ENCODE measurements around the gene USP34. TPM values are rescaled to one million over a fixed set of nuclear protein-coding genes. Genes with fewer than 3 reads are reported as not detected.
A peak's percentile ranks its signal among the peaks of the same experiment; 100 is the strongest.

The USP34 gene, protein sequence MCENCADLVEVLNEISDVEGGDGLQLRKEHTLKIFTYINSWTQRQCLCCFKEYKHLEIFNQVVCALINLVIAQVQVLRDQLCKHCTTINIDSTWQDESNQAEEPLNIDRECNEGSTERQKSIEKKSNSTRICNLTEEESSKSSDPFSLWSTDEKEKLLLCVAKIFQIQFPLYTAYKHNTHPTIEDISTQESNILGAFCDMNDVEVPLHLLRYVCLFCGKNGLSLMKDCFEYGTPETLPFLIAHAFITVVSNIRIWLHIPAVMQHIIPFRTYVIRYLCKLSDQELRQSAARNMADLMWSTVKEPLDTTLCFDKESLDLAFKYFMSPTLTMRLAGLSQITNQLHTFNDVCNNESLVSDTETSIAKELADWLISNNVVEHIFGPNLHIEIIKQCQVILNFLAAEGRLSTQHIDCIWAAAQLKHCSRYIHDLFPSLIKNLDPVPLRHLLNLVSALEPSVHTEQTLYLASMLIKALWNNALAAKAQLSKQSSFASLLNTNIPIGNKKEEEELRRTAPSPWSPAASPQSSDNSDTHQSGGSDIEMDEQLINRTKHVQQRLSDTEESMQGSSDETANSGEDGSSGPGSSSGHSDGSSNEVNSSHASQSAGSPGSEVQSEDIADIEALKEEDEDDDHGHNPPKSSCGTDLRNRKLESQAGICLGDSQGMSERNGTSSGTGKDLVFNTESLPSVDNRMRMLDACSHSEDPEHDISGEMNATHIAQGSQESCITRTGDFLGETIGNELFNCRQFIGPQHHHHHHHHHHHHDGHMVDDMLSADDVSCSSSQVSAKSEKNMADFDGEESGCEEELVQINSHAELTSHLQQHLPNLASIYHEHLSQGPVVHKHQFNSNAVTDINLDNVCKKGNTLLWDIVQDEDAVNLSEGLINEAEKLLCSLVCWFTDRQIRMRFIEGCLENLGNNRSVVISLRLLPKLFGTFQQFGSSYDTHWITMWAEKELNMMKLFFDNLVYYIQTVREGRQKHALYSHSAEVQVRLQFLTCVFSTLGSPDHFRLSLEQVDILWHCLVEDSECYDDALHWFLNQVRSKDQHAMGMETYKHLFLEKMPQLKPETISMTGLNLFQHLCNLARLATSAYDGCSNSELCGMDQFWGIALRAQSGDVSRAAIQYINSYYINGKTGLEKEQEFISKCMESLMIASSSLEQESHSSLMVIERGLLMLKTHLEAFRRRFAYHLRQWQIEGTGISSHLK (N-terminal part only)
- polyA plus RNA-seq, result 102 TPM
- long read RNA-seq, donor 1, result 0 reads
- long read RNA-seq, donor 2, partial matches to known transcripts, result 8 of 10 reads
- long read RNA-seq, donor 2, other reads (novel, unspliced or antisense), result 0 of 10 reads
- long read RNA-seq, donor 3, result 0 reads
- long read RNA-seq, donor 4, result 0 reads
- long read RNA-seq, donor 5, partial matches to known transcripts, result 0 of 1 reads
- long read RNA-seq, donor 5, other reads (novel, unspliced or antisense), result 0 of 1 reads
- long read RNA-seq, donor 6, partial matches to known transcripts, result 0 of 2 reads
- long read RNA-seq, donor 6, other reads (novel, unspliced or antisense), result 0 of 2 reads
- long read RNA-seq, donor 7, result 0 reads
- long read RNA-seq, donor 8, partial matches to known transcripts, result 5 of 8 reads
- long read RNA-seq, donor 8, other reads (novel, unspliced or antisense), result 0 of 8 reads
- long read RNA-seq, donor 9, partial matches to known transcripts, result 0 of 1 reads
- long read RNA-seq, donor 9, other reads (novel, unspliced or antisense), result 0 of 1 reads
- long read RNA-seq, donor 10, partial matches to known transcripts, result 33 of 59 reads
- long read RNA-seq, donor 10, other reads (novel, unspliced or antisense), result 24 of 59 reads
- long read RNA-seq, donor 11, result 0 reads

DNA sequence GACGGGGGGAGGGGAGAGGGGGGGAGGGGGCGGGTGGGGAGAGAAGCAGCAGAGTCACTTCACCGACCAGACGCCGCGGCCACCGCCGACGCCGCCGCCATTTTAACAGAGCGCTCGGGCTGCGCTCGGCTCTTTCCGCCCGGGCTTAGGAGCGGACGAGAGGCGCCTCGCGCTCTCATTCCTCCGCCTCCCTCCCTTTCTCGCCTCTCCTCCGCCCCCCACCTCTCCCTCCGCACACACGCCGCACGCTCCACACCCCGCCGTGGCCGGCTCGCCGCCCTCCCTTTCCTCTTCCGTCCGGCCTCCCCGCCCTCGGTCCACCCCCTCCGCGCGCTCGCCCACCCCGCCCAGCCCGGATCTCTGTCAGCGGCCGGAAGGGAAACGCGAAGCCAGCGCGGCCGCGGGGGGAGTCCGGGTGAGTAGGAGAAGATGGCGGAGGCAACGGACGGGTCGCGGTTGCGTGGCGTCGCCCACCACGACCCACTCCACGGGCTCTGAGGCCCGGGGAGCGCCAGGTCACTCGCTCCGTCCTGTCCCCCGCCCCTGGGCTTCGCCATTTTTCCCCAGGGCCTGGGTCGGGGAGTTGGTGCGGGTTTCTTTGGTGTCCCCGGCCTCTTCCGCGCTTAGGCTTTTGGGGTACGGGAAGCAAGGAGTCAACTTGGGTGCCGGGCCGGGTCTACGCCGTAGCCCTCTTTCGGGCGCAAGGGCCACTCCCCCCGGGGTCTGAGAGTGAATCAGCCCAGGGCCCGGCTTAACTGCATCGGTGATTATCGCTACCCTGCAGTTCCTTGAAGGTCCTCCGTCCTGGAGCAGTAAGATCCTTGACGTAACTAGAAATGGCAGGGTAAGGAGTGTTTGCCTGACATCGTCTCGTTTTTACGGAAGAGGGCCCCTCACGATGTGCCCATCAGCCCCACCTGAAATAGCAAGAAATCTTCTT lies at the start of gene USP34:
USP34 (minus strand) TSS at position 123 of the 940 bp plus-strand sequence. CDS start 395 bp downstream, outside the sequence.
- Histone ChIP-seq H3K4me3 (ENCODE audit: low read length) (peak within 1 kb of the TSS; percentile 100), H3K27ac (ENCODE audit: low read length) (peak within 1 kb of the TSS; percentile 100), H3K9me3 (ENCODE audit: control insufficient read depth, low read depth, low read length) (no peaks in the 10 kb centered on the region), H3K4me1 (ENCODE audit: control insufficient read depth, insufficient read depth, low read length) (peaks cover 6% of the 10 kb centered on the region), H3K27me3 (ENCODE audit: control insufficient read depth, insufficient read depth, low read length) (no peaks in the 10 kb centered on the region), H3K36me3 (ENCODE audit: control insufficient read depth, insufficient read depth, low read length) (peaks cover 10% of the 10 kb centered on the region)
- no CpG with 5 or more reads among the region's 91 CpGs for WGBS (ENCODE audit: insufficient coverage, low lambda C conversion rate)
- DNase-seq, result peak; percentile 97 to 98

DNA sequence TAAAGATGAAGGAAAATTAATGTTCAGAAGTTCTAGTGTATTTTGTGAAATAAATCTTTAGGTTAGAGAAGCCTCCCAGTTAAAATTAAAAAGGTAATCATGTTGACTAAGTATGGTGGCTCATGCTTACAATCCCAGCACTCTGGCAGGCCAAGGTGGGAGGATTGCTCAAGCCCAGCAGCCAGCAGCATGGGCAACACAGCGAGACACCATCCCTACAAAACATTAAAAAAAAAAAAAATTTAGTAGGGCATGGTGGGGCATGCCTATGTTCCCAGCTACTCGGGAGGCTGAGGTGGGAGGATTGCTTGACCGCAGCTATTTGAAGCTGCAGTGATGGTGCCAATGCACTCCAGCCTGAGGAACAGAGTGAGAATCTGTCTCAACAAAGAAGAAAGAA lies 49.4 kb upstream of the USP34 start:
- H3K27ac ChIP-seq (ENCODE audit: low read length), result no peak overlapping the region
- H3K9me3 ChIP-seq (ENCODE audit: control insufficient read depth, low read depth, low read length), result no peaks in the 10 kb centered on the region
- no peaks in the 10 kb centered on the region for H3K4me1 ChIP-seq (ENCODE audit: control insufficient read depth, insufficient read depth, low read length)
- peaks cover 64% of the 10 kb centered on the region for H3K36me3 ChIP-seq (ENCODE audit: control insufficient read depth, insufficient read depth, low read length)
- no peaks in the 10 kb centered on the region for H3K27me3 ChIP-seq (ENCODE audit: control insufficient read depth, insufficient read depth, low read length)
- no peak overlapping the region for H3K4me3 ChIP-seq (ENCODE audit: low read length)
- no peak for DNase-seq
- no CpG with 5 or more reads among the region's 3 CpGs for WGBS (ENCODE audit: insufficient coverage, low lambda C conversion rate)

DNA sequence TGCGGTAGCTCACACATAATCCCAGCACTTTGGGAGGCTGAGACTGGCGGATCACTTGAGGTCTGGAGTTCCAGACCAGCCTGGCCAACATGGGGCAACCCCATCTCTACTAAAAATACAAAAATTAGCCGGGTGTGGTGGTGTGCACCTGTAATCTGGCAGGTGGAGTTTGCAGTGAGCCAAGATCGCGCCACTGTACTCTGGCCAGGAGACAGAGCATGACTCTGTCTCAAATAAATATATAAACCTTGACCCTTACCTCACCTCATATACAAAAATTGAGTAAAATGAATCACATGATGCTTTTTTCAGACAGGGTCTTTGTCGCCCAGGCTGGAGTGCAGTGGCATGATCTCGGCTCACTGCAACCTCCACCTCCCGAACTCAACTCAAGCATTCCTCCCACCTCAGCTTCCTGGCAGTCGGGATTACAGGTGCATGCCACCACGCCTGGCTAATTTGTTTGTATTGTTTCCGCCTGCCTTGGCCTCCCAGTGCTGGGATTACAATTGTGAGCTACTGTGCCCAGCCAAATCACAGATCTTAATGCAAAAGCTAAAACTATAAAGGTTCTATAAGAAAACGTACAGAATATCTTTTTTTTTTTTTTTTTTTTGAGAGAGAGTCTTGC lies 42.0 kb upstream of the USP34 start:
- Histone ChIP-seq H3K27ac (ENCODE audit: low read length) (no peak overlapping the region), H3K36me3 (ENCODE audit: control insufficient read depth, insufficient read depth, low read length) (peaks cover 80% of the 10 kb centered on the region), H3K4me1 (ENCODE audit: control insufficient read depth, insufficient read depth, low read length) (no peaks in the 10 kb centered on the region), H3K27me3 (ENCODE audit: control insufficient read depth, insufficient read depth, low read length) (no peaks in the 10 kb centered on the region), H3K9me3 (ENCODE audit: control insufficient read depth, low read depth, low read length) (no peaks in the 10 kb centered on the region), H3K4me3 (ENCODE audit: low read length) (no peak overlapping the region)
- no CpG with 5 or more reads among the region's 12 CpGs for WGBS (ENCODE audit: insufficient coverage, low lambda C conversion rate)
- DNase-seq, result no peak

DNA sequence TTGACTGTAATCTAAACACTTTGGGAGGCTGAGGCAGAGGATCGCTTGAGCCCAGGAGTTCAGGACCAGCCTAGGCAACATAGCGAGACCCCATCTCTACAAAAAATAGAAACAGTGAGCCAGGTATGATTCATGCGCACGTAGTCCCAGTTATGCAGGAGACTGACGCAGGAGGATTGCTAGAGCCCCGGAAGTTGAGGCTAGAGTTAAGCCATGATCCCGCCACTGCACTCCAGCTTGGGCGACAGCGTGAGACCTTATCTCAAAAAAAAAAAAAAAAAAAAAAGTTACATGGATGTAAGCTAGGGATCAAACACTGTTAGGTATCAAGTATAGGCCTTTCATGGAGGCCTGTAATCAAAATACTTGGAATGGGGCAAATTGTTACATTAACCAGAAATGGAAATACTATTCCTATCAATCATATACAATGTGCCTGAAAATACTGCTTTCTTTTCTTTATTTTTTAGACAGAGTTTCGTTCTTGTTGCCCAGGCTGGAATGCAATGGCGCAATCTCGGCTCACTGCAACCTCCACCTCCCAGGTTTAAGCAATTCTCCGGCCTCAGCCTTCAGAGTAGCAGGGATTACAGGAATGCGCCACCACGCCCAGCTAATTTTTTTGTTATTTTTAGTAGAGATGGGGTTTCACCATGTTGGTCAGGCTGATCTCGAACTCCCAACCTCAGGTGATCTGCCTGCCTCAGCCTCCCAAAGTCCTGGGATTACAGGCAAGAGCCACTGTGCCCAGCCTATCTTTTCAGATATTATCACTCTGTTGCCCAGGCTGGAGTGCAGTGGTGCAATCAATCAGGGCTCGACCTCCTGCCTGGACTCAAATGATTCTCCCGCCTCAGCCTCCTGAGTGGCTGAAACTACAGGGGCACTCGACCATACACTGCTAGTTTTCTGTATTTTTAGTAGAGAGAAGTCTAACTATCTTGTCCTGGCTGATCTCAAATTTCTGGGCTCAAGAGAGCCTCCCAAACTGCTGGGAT lies 40.1 kb upstream of the USP34 start:
- Histone ChIP-seq H3K27me3 (ENCODE audit: control insufficient read depth, insufficient read depth, low read length) (no peaks in the 10 kb centered on the region), H3K27ac (ENCODE audit: low read length) (no peak overlapping the region), H3K36me3 (ENCODE audit: control insufficient read depth, insufficient read depth, low read length) (peaks cover 70% of the 10 kb centered on the region)

DNA sequence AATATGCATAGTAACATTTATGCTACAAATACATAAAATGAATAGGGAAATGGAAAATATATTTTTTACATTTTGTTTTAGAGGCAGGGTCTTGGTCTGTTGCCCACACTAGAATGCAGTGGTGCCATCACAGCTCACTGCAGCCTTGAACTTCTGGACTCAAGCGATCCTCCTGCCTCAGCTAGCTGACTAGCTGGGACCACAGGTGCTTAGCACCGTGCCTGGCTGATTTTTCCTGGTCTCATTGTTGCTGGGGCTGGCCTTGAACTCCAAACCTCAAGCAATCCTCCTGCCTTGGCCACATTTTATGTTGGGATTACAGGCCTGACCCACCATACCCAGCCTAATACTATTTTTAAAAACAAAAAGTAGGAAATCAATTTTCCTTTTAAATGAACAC lies 34.1 kb upstream of the USP34 start:
- no peak for DNase-seq
- Histone ChIP-seq H3K9me3 (ENCODE audit: control insufficient read depth, low read depth, low read length) (no peaks in the 10 kb centered on the region), H3K4me3 (ENCODE audit: low read length) (no peak overlapping the region), H3K36me3 (ENCODE audit: control insufficient read depth, insufficient read depth, low read length) (peaks cover 67% of the 10 kb centered on the region), H3K27ac (ENCODE audit: low read length) (no peak overlapping the region), H3K27me3 (ENCODE audit: control insufficient read depth, insufficient read depth, low read length) (no peaks in the 10 kb centered on the region), H3K4me1 (ENCODE audit: control insufficient read depth, insufficient read depth, low read length) (no peaks in the 10 kb centered on the region)
- no CpG with 5 or more reads among the region's 2 CpGs for WGBS (ENCODE audit: insufficient coverage, low lambda C conversion rate)

More for the DNA sequence above, 40.1 kb upstream of the USP34 start:
- 80% methylated on average over 2 of the region's 19 CpGs for WGBS (ENCODE audit: insufficient coverage, low lambda C conversion rate)
- no peak for DNase-seq
- H3K9me3 ChIP-seq (ENCODE audit: control insufficient read depth, low read depth, low read length), result no peaks in the 10 kb centered on the region
- no peak overlapping the region for H3K4me3 ChIP-seq (ENCODE audit: low read length)
- no peaks in the 10 kb centered on the region for H3K4me1 ChIP-seq (ENCODE audit: control insufficient read depth, insufficient read depth, low read length)

DNA sequence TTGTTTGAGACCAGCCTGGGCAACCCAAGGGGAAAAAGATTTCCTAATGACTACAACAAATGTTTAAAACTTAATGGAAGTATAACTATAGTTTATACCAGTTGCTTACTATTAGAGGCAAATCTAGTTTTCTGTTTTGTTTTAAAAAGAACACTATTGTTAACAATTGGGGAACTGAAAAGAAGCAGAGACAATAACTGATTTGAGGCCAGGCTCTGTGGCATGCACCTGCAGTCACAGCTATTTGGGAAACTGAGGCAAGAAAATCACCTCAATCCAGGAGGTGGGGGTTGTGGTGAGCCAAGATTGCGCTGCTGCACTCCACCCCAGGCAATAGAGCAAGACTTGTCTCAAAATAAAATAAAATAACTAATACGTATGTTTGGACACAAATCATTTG lies 28.2 kb upstream of the USP34 start:
- Histone ChIP-seq H3K27me3 (ENCODE audit: control insufficient read depth, insufficient read depth, low read length) (no peaks in the 10 kb centered on the region), H3K4me3 (ENCODE audit: low read length) (no peak overlapping the region), H3K27ac (ENCODE audit: low read length) (no peak overlapping the region), H3K9me3 (ENCODE audit: control insufficient read depth, low read depth, low read length) (no peaks in the 10 kb centered on the region), H3K4me1 (ENCODE audit: control insufficient read depth, insufficient read depth, low read length) (no peaks in the 10 kb centered on the region), H3K36me3 (ENCODE audit: control insufficient read depth, insufficient read depth, low read length) (peaks cover 79% of the 10 kb centered on the region)
- no peak for DNase-seq
- WGBS (ENCODE audit: insufficient coverage, low lambda C conversion rate), result no CpG with 5 or more reads among the region's 2 CpGs

DNA sequence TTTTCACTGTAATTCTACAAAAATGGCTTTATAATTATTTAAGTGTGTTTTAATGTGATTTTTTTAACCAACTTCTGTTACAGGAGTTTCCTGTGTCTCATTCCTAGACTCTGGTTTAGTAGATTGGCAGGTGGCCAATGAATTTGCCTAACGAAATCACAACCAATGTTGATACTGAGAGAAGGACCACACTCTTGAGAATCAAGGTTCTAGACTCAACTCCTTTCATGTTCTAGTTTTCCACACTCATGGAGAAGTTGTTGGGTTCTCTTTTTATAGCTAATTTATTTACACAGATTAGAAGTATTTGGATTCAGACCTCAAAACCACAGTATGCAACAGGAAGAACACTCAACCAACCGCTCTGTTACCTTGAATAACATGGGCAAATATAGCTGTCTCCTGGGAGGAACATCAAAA lies 22.6 kb upstream of the USP34 start:
- no peak overlapping the region for H3K4me3 ChIP-seq (ENCODE audit: low read length)
- H3K4me1 ChIP-seq (ENCODE audit: control insufficient read depth, insufficient read depth, low read length), result no peaks in the 10 kb centered on the region
- no CpG with 5 or more reads among the region's 2 CpGs for WGBS (ENCODE audit: insufficient coverage, low lambda C conversion rate)
- no peak for DNase-seq
- no peaks in the 10 kb centered on the region for H3K9me3 ChIP-seq (ENCODE audit: control insufficient read depth, low read depth, low read length)
- no peaks in the 10 kb centered on the region for H3K27me3 ChIP-seq (ENCODE audit: control insufficient read depth, insufficient read depth, low read length)
- peaks cover 82% of the 10 kb centered on the region for H3K36me3 ChIP-seq (ENCODE audit: control insufficient read depth, insufficient read depth, low read length)
- H3K27ac ChIP-seq (ENCODE audit: low read length), result no peak overlapping the region

DNA sequence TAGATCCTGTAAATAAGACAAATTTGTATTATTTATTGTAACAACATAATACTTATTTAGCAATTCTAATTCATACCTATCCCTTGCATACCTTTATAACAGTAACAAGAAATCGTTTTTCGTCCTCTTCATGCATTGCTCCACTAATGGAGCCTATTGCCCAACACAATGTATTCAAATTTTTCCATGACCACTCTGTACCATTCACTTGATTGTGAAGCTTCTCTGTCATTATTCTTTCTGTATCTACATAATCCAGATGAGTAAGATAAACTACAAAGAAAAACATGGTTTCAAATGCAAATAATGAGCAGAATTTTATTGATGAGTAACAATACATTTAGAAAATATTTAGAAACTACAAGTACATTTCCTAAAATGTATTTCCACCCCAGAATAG lies 21.6 kb upstream of the USP34 start:
- H3K9me3 ChIP-seq (ENCODE audit: control insufficient read depth, low read depth, low read length), result no peaks in the 10 kb centered on the region
- no peak overlapping the region for H3K27ac ChIP-seq (ENCODE audit: low read length)
- no peaks in the 10 kb centered on the region for H3K27me3 ChIP-seq (ENCODE audit: control insufficient read depth, insufficient read depth, low read length)
- no peak for DNase-seq
- 91% methylated on average over 2 of the region's 2 CpGs for WGBS (ENCODE audit: insufficient coverage, low lambda C conversion rate)
- peaks cover 79% of the 10 kb centered on the region for H3K36me3 ChIP-seq (ENCODE audit: control insufficient read depth, insufficient read depth, low read length)
- no peak overlapping the region for H3K4me3 ChIP-seq (ENCODE audit: low read length)
- H3K4me1 ChIP-seq (ENCODE audit: control insufficient read depth, insufficient read depth, low read length), result no peaks in the 10 kb centered on the region

All from large intestine (tissue), 12 donors.